Suprapubic skin (tissue), 4 donors: ENCODE measurements around the gene TNIP1.
A peak's percentile ranks its signal among the peaks of the same experiment; 100 is the strongest.

Experiments used
- CTCF ChIP-seq, 2 donors: fragments of 200-600 bp in 1 of 2; fragments of 450-650 bp in 1 of 2; sonication (generic) in 1 of 2; IDR thresholded peaks; one replicate each; pipeline ENCODE4 v1.5.1; 2016 to 2019; ENCODE audit warnings: antibody characterized with exemption in 2 of 2, mild to moderate bottlenecking in 1 of 2, moderate library complexity in 1 of 2
- EP300 ChIP-seq: sonication (generic); formaldehyde crosslinking; IDR thresholded peaks from one replicate; pipeline ENCODE4 v1.6.1; 2017; ENCODE audit warnings: antibody characterized with exemption
- POLR2AphosphoS5 ChIP-seq, 3 donors: sonication (generic); formaldehyde crosslinking; IDR thresholded peaks; one replicate each; pipeline ENCODE4 v1.6.1; 2017; ENCODE audit warnings: antibody characterized with exemption in 3 of 3

DNA sequence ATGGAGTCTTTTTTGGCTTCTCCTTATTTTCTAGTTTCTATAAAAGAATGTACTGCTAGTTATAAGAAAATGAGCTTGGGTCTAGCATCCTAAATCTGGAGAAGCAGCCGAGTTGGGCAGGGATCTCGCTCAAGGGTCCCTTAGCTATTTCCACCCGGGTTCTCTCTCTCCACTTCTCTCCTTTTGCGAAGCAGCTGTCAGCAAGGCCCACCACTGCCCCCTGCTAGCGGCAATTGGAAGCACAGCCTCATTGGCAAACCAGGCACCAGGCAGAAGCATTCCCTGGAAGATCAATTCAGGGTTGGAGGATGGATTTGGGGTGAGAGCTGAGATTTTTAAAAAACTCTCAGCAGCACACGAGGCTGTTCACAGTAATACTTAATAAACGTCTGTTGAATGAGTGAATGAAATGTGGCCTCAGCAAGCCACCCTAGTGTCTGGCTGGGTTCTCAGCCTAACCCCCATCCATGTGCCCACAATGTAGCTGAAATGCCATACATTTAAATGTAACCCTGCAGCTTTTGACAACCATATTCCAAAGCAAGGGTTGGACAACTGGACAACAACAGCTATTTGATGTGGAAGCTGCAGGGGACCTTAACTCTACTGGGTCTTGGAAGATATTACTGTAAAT lies 34.6 kb upstream of the TNIP1 start:
- TF ChIP-seq CTCF (IDR thresholded peaks at IDR 0.05): peak; percentile 90 to 98
- TF ChIP-seq POLR2AphosphoS5 (IDR thresholded peaks at IDR 0.05): no peak
- no peak for TF ChIP-seq EP300
